NCI-H460 (cell line): ENCODE measurements around the gene BEND2. TPM values are rescaled to one million over a fixed set of nuclear protein-coding genes. Genes with fewer than 3 reads are reported as not detected.

ENCODE experiments used
- DNase-seq: peaks from one replicate; pipeline ENCODE4 v3.0.0-alpha.2; 2016; ENCODE audit warnings: low read depth; ENCODE audit errors: extremely low read depth
- total RNA-seq: library from RNA; depleted of rRNA; stranded (reverse); fragments of >200 nt; shearing (Covaris generic); gene quantifications from 2 replicates; pipeline ENCODE4 v1.2.3, GENCODE V29; 2014; rRNA removed

Gene BEND2
- total RNA-seq, 1 experiment from 2014 or later = not detected

DNA sequence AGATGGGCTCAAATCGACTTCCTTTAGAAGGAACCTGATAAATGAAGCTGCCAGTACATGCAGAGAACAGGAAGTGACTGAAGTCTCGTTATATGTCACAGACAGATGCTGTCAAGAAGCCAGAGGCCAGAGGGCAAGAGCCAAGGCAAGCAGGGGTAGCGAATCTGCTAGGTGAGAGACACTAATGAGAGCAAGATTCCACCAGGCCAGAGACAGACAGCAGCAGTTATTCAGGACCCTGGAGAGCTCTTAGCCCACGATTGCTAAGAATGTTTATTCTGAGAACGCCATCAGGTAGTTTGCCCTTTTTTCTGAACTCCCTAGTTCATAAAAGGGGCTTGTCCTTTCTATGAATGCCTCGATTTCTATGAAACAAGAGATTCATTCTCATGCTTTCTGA lies 73.7 kb downstream of the BEND2 start:
- peak; percentile 26 for DNase-seq

DNA sequence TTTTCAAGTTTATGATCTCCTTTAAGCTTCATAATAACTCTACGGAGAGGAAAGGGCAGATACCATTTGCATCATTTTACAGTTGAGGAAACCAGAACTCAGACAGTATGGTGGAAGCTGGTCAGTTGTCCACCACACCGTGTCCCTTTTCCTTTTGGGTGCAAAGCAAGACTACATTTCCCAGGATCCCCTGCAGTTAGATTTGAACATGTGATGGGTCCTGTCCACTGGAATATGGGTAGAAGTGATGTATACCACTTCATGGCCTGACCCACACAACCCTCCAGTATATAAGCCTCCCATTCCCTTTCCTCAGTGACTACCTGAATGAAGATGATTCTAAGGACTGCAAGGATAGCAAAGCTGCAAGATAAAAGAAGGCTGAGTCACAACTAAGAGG lies 74.7 kb downstream of the BEND2 start:
- no peak for DNase-seq

DNA sequence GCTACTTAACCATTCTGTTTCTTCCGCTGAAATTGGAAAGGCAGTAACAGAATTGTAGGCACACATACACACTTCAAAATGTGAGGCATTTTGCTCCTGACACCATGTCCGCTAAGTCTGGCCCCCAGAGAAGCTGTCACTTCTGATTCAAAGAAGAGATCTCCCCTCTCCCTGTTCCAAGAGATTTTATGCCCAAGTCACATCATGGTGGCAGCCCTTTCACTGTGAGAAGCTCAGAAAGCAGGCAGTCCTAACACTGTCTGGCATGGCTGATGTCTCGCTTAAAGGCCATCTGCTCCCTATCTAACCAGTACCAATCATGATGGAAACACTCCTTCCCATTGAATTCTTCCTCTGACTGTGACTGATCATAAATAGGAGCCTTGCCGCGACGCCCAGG lies 83.9 kb downstream of the BEND2 start:
- DNase-seq = no peak

DNA sequence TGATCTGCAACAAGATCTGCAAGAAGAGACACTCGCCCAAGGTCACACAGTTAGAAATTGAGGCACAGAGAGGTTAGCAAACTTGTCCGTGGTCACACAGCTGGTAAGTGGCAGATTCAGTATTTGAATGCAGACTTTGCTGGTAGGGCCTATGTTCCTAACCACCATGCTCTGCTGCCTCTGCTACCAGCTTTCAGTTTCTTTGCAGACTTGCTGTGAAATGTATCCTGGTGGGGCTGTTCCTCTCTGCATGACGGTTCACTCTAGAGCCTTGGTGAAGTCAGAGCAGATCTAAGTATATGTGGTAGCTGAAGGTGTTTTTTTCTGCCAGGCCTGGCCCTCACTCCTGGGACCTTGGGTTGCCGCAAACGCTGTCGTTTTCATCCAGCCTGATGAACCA lies 87.1 kb downstream of the BEND2 start:
- DNase-seq = no peak

DNA sequence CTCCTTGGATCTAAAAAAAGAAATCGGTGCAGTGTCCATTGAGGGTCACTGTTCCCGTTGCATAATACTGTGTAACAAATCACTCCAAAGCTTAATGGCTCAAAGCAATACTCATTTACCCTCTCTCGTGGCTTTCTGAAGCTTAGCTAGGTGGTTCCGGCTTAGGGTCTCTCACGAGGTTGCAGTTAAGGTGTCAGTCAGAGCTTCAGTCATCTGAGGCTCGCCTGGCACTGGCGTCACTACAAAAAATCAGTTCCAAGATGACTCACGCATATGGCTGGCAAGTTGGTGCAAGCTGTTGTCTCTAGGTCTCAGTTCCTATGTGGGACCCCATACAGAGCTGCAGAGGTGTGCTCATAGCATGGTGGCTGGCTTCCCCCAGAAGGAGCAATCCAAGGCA lies 91.0 kb downstream of the BEND2 start:
- no peak for DNase-seq

DNA sequence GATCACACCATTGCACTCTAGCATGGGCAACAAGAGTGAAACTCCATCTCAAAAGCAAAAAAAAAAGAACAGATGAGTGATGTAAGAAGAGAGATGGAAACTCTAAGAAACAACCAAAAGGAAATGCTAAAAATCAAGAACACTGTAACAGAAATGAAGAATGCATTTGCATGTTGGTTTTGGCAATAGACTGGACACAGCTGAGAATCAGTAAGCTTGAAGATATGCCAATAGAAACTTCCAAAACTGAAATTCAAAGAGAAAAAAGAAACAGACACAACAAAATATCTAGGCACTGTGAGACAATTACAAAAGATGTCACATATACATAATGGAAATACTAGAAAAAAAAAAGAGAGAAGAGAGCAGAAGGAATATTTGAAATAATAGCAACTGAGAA lies 93.7 kb downstream of the BEND2 start:
- no peak for DNase-seq

DNA sequence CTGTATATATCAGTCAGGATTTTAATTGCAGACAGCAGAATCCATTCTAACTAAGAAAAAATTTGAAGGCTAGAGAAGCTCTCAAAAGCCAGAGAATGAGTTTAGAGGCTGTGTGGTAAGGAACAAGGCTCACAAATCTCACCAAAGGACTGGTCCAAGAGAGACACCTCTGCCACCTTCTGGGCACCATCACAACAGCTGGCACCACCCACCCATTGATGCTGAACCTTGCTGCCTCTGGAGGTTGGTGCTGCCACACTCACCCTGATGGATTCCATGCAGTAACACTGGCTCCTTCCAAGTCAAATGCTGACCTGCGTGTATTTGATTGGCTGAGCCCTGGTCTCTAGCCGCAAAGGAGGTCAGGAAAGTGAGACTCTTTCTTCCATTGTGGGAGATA lies 100.8 kb downstream of the BEND2 start:
- DNase-seq = no peak

Other genes with a start within 250 kb of the BEND2 start
- 12.9 and 16.8 TPM in 2 replicates for gene SCML2, start 133.8 kb upstream of the BEND2 start, total RNA-seq
- 4.6 and 6.3 TPM in 2 replicates for gene CDKL5, start 204.7 kb upstream of the BEND2 start, total RNA-seq